Stimulated activated CD4-positive, alpha-beta T cell treated with anti-CD3 and anti-CD28 coated beads, Interleukin-1b, Interleukin-23, amount 100 ng/mL, for 1 hour (primary cell): Measurements from ENCODE around the gene DOCK1.

Source experiments
- DNase-seq, 2 donors: peaks; one replicate each; pipeline ENCODE4 v3.0.0-alpha.2; 2020; ENCODE audit warnings: low read depth in 2 of 2

Gene DOCK1

GRCh38 chr10:127351542-127351941 is 446.3 kb downstream of the DOCK1 start:
- no peak for DNase-seq

DNA sequence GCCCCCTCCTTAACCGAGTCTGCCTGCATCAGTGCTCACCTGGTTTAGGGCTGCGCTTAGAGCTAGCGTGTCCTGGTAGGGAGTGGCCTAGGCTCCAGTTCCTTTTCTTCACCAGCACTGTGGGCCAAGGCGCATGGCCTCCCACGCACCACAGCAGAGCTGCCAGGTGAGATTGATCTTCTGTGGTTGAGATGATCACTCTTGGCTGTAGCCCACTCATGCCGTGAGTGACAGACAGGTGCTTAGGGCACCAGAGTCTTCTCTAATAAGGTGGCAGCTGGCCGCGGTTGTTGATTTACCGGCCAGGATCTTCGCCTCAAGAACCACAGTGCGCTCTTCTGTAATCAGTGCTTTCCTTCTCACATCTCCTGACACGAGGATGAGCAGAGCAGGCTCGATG is 448.3 kb downstream of the DOCK1 start:
- no peak for DNase-seq

DNA sequence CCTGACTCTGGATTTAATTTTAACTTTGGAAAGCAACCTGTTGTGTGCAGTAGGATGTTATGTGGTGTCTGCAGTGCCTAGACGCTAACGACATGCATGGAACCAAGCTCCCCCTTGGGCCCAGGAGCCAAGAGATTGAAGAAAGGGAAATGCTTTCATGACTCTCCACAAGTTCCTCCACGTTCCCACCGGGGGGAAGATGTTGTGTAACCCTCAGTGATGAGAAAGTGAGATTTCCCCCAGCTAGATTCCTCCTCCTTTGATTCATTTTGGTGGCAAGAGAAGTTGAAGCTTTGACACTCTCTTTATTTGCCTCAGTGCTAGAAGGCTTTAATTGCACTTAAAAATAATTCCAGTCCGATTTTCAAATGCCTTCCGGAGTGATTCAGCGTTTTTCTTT is 449.0 kb downstream of the DOCK1 start:
- no peak for DNase-seq

DNA sequence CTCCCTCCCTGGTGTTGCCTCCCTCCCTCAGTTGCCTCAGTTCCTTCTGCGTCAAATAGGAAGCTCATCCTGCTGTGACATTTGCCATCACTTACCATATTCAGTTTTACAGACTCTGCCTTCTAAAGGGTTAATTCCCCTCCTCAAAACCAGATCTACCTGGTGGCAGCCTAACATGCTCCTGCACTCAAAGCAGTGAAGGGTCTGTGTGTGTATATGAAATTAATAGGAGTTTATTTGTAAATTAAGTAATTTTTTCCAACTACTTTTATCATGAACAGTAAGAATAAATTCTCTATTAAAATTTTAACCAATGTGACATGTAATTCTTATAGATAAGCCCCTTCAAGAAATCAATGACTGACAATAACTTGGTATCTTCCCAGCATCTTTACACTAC is 449.8 kb downstream of the DOCK1 start:
- no peak for DNase-seq

DNA sequence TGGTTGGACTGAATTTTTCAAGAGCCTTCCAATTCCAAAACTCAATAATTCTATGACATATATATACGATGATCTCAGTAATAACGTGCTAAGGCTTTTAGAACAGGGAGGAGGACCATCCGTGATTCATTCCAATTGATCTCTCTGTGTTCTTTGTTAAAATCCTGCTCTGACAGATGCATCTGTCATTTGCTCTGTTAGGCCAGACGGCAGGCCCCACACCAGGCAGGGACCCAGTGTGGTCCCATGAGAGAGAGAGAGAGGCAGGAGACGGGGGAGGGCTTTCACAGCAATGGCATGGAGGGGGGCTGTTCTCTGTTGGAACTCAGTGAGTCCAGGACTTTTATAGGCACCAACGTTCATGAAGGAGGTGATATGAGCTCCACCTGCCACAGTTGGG is 451.1 kb downstream of the DOCK1 start:
- DNase-seq, result no peak

DNA sequence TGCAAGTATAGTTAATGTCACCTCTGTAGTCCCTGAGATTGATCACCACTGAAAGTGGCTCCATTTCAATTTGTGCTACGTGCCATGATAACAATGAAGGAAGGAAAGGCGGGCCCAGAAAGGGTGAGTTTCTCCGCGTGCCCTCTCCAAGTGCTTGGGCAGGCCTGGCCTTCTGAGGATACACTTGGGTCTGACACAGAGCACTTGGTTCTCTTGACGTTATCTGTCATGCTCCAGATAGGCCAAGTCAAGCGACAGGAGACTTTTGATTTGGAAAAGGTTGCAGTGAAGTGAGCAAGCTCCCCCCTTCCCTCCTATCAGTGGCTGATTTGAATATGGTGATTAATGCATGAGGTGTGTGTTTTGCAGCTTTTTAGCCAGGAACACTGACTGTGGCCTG is 452.0 kb downstream of the DOCK1 start:
- DNase-seq, result no peak

GRCh38 chr10:127358337-127358736 is 453.1 kb downstream of the DOCK1 start:
- no peak for DNase-seq

DNA sequence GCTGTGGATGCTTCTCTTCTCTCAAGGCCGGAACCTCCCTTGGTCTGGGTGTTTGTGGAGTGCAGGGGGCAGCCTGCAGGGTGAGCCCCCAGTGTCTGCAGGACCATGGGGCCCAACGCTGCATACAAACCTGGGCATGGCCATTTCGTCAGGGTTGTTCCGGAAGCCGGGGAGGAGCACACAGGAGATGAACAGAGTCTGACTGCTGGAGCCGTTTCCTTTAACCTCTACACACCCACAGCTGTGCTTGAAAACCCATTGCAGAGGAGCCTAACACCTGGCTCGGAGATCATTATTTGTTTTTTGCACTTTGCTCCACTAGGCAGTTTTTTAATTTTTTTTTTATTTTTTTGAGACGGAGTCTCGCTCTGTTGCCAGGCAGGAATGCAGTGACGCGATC is 458.8 kb downstream of the DOCK1 start:
- no peak for DNase-seq

- DNase-seq, result no peak
Measured at GRCh38 chr10:127368101-127368500, 462.9 kb downstream of the DOCK1 start.

DNA sequence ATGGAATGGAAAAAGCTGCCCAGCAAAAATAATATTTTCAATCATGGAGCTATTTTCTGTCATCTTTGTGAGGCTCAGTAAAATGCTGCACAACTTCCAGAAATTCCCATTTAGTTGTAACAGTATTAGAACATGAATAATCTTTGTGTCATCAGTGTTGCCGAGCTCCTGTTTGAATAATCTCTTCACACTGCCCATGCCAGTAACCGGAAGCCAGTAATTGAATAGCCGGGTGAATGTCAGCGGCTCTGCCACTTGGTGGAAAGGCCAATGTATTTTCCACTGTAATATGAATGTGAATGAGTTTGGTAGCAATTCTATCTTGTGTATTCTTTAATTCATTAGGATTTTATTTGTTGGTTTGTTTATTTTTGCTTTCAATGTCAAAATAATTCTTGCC is 463.7 kb downstream of the DOCK1 start:
- no peak for DNase-seq

- no peak for DNase-seq
Measured at GRCh38 chr10:127370601-127371000, 465.4 kb downstream of the DOCK1 start.

GRCh38 chr10:127372361-127372760 is 467.1 kb downstream of the DOCK1 start:
- DNase-seq, result no peak

GRCh38 chr10:127374074-127374680 is 468.9 kb downstream of the DOCK1 start:
- no peak for DNase-seq

DNA sequence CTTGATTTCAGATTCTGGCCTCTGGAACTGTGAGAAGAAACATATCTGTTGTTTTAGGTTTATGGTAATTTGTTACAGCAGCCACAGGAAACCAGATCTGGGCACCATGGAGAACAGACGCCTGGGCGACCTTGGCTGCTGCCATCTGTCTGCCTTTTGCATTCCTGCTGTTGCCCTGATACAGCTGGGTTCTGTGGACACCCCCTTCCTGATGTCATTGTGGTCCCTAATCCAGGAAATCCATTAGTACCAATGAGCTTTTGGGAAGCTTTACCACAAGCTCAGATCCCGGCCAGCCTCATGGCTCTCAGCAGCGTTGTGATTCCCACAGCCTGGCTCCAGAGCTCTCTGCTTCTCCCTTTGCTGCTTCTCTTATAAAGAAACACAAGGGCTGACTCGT is 469.7 kb downstream of the DOCK1 start:
- no peak for DNase-seq

DNA sequence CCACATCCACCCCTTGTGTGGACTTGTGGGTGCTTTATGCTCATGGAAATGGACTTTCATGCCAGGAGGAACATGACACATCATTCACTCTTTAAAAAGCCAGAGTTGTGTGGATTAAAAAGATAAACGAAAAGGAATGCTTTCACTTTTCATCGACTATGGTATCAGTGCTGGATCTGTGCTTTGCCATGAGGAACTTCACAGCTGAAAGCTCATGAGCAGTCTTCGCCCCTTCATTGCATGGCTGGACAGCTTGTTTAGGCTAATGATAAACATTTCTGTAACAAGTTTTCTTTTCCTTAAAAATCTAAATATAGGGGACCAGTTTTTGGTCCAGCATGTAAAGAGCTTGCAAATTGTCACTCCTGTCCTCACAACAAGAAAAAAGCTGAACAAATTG is 470.2 kb downstream of the DOCK1 start:
- DNase-seq, result no peak

GRCh38 chr10:127376071-127376470 is 470.8 kb downstream of the DOCK1 start:
- no peak for DNase-seq

GRCh38 chr10:127378628-127379027 is 473.4 kb downstream of the DOCK1 start:
- no peak for DNase-seq

DNA sequence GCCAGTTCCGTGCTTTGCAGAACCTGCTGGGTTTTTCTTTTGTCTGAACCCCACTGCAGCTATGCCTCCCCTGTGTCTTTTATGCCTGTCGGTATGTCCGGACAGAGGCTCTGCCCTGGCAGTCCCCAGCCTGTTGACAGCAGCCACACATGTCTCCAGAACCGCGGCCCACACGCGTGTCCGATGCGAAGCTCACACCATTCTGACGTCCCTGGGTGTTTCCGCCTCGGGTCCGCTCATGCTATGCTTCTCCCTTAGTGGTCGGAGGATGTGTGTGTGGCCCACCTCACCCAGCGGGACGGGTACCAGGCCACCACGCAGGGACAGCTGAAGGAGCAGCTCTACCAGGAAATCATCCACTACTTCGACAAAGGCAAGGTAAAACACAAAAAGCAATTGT is 479.3 kb downstream of the DOCK1 start:
- DNase-seq, result no peak

- DNase-seq, result no peak
Measured at GRCh38 chr10:127385066-127385465, 479.8 kb downstream of the DOCK1 start.

- no peak for DNase-seq
Measured at GRCh38 chr10:127386606-127387327, 481.5 kb downstream of the DOCK1 start.

DNA sequence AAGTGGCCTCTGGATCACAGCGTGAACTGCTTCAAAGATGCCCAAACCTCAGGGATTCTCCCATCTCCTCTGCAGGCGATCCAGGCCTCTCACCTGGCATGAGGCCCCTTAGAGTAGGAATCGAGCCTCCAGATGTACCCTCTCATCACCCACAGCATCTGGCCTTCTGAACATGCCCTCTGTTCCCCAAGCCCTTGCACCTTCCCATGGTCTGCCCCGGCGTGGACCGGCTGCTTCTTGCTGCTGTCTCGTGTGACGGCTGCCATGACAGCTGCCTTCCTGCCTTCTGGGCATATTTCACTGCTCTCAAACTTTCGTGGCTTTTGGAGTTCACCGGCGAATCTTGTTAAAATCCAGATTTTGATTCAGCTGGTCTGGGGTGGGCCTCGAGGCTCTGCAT is 486.6 kb downstream of the DOCK1 start:
- DNase-seq, result no peak

GRCh38 chr10:127392351-127393235 is 487.4 kb downstream of the DOCK1 start:
- DNase-seq, result no peak
